ENCODE measurements around the gene PTPRG.

The PTPRG gene

GRCh38 chr3:61664105-61664482 is 102.7 kb downstream of the PTPRG start:
- no peak for DNase-seq

DNA sequence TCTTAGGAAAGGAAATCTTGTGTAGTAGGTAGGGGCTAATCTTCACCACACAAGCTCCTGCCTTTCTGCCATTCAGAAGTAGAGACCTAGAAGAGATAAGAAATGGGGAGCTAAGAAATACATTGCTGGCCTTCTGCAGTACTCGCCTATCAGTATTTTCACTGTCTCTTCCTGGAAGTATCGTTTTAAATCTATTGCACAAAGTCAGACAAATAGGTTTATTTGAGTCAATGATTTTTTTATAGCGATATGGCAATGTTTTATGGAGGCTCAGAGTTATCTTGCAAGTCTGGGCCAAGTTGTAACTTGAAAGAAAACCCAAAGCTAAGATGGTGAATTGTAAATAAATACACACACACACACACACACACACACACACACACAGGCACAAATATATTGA is 103.8 kb downstream of the PTPRG start:
- DNase-seq: no peak

GRCh38 chr3:61665987-61666386 is 104.6 kb downstream of the PTPRG start:
- no peak for DNase-seq

- DNase-seq: no peak
Observed at GRCh38 chr3:61666615-61667330, 105.4 kb downstream of the PTPRG start.

- no peak for DNase-seq
Observed at GRCh38 chr3:61667383-61667782, 106.0 kb downstream of the PTPRG start.

- DNase-seq: no peak
Observed at GRCh38 chr3:61667814-61668213, 106.4 kb downstream of the PTPRG start.

DNA sequence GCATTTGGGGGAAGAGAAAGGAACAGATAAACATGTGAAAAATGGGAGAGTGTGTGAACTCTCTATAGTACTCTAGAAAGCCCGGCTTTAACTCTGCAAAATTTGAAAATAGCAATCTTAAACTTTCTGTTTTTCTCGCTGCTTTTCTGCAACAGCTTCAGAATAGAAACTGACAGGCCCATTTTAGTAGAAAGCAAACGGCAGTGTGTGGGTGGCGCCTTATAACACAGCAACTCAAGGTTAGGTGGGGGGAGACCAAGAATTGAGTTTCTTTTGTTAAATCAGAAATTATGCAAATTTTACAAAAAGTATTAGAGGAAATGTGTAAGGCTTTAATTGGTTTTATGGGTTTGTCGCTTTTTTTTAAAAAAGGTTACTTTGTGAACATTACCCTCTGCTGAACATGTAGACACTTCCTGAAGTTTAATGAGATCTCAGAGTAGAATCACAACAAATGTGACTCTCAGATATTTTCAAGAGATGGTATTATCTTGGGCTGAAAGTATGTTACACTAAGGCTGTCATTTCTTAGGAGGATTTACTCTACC is 107.0 kb downstream of the PTPRG start:
- no peak for DNase-seq

DNA sequence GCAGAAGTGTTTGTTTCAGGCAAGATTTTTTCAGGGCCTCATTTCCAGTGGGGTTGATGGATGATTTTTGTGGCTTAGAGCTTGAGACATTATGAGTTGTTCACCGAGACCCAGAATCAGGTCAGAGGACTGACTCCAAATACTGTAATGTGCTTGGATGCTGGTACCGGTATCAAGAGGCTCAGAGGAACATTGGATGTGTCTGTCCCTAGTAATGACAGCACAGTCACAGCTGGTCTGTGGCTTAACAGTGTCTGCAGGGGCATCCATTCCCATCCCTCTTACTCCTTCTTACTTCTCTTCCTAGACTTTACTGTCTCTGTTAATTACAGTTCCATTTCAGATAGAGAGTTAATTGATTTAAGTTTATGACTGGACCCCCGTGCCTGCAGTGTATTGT is 107.8 kb downstream of the PTPRG start:
- no peak for DNase-seq

- DNase-seq: no peak
Observed at GRCh38 chr3:61669668-61670299, 108.4 kb downstream of the PTPRG start.

- no peak for DNase-seq
Observed at GRCh38 chr3:61673651-61674050, 112.3 kb downstream of the PTPRG start.

DNA sequence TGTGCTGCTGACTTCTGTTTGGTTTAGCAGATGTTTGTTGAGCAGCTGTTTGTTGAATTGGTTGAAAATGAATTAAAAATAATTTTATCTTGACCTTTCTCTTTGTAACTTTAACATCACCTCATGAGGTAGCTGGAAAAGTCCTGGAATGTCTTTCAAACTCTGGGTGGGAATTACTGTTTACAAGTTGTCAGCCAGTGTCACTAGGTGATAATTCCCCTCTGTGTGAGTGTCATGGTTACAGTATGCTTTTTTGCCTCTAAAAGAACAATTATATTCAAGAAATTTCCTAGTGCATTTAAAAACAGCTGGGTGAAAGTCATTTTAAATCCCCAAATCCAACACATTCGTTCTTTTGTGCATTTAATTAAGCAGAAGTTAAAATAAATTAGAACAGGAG is 113.2 kb downstream of the PTPRG start:
- no peak for DNase-seq

GRCh38 chr3:61679026-61679425 is 117.7 kb downstream of the PTPRG start:
- DNase-seq: no peak

DNA sequence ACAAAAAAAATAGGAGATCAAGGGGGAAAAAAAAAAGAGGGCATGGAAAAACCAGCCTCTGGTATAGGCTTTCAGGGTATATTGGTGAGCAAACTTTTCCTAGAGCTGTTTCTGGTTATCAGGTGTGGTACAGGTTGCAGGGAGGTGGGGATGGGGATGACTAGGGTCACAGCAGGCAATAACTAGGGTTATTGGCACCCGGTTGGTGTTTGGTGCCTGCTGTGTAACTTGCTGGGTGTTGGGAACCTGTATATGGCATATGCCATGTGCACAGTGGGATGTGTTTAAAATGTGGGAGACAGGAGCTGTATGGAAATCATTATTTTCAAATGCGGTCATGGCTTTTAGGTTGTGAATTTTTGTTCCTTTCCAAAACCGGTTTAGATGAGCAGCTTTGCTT is 119.2 kb downstream of the PTPRG start:
- no peak for DNase-seq

DNA sequence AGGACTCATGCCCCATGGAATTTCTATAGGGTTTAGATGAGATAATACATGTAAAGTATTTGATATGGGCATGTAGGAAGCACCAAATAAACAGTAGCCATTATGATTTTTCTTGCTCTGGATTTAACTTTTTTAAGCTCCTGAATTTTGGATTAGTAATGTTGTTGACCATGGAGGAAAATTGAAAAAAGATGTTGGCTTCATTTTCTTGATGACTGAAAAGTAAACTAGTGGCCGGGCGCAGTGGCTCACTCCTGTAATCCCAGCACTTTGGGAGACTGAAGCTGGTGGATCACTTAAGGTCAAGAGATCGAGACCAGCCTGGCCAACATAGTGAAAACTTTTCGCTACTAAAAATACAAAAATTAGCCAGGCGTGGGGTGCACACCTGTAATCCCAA is 120.3 kb downstream of the PTPRG start:
- DNase-seq: no peak

GRCh38 chr3:61682671-61683548 is 121.5 kb downstream of the PTPRG start:
- peak; percentile 6 for DNase-seq

DNA sequence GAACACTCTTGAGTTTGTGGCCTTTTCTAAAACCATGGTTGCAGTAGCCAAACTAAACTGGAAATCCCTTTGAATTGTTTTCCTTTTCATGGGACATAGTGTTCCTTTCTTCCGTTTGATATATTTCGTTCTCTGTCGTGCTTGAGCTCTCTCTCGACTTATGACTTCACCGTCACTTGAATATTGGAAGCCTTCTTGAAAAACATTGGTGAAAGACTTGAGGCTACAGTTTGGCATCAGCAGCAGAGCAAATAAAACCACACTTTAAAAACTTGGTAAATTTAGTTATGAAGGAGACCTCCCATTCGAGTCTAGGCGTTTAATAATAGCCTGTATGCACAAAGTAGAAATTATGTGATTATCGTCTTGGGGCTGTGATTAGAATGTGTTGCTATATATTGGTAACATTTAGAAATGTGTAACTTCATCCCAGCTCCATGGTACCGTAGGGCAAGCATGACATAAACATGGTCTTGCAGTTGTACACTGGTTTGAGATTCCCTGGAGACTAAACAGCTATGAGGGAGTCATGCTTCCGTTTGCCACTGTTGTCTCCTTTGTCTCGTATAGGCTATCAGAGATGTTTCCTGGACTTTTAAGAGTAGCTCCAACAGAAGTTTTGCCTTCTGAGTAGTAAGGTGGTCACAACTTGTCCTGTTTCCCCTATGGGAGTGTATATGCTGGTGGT is 122.3 kb downstream of the PTPRG start:
- no peak for DNase-seq

GRCh38 chr3:61684386-61684785 is 123.0 kb downstream of the PTPRG start:
- no peak for DNase-seq

DNA sequence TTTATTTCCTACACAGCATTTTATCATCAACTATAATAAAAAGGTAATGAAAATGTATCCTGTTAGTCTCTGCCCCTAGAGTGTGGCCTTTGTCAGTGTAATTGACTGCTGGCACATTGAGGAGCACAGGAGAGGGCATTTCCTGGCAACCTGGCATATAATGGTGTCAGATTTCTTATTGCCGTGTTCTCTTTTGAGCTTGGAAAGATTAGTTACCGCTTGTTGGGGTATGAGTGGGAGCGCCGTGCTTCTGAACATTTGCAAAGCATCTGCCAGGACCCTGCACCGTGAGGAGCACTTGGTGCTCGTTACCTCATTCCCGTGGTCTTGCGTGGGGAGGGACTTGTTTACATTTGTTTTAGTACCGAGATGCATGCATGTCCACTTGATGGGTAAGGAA is 124.4 kb downstream of the PTPRG start:
- peak; percentile 7 for DNase-seq

- DNase-seq: no peak
Observed at GRCh38 chr3:61686228-61686648, 124.9 kb downstream of the PTPRG start.

DNA sequence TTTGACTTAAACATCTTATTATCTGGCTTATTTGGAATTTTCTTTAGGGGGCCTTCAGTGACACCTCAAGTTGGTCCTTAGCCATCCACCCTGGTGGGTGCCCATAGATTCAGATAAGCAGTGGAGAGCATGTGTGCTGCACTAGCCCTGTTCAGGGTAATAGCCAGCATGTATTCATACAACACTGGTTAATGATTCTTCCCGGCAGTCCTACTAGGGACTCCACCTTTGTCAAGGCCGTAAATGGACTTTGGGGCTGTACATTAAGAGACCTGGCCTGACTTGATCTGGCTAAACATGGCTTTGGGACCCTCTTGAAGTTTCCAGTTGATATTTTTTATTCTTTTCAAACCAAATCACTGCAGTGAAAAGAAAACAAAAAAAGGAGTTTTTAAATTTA is 125.8 kb downstream of the PTPRG start:
- no peak for DNase-seq

GRCh38 chr3:61687663-61688306 is 126.4 kb downstream of the PTPRG start:
- DNase-seq: no peak

DNA sequence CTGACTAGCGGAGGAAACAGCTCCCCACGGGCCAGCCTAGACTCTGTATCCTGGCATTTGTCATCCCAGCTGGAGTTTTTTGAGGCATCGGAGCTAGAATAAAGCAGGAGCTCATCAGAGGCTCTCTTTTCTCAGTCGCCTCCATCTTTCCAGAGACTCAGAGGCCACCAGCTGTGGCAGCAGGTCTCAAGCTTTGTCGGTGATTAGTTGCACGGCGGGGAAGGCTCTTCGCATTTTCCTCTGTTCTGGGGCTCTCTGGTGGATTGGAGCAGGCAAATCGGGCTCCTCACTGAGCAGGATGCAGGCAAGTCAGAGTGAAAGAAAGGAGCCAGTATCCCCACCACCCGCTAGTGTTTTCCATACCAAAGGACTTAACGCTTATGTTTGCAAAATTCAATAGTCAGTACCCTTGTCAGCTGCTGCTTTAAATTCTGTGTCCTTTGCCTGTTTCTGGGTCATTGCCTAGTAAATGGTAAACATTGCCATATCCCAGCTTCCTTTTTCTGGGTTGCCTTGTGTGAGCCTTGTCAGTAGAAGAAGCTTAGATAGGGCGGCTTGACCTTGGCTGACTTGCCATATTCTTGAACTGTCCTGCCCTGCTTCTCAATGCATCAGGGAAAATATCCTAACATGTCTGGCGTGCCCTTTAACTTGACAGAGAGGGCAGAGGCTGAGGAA is 127.1 kb downstream of the PTPRG start:
- no peak for DNase-seq
